OCI-LY3 (cell line): ENCODE results near the gene CCDC78.

Experiments
- EZH2phosphoT487 ChIP-seq: fragments of 200-600 bp; shearing (Covaris generic); IDR thresholded peaks from 2 replicates; pipeline ENCODE4 v1.6.1; 2018; ENCODE audit warnings: antibody characterized with exemption, mixed run types, low read depth
- TF ChIP-seq, protein P1 (sequence below): fragments of 200-600, 300-600 bp; sonication (generic); IDR thresholded peaks from 2 replicates; pipeline ENCODE4 v1.5.1; 2014; ENCODE audit warnings: antibody characterized with exemption, low read length, low read depth

DNA sequence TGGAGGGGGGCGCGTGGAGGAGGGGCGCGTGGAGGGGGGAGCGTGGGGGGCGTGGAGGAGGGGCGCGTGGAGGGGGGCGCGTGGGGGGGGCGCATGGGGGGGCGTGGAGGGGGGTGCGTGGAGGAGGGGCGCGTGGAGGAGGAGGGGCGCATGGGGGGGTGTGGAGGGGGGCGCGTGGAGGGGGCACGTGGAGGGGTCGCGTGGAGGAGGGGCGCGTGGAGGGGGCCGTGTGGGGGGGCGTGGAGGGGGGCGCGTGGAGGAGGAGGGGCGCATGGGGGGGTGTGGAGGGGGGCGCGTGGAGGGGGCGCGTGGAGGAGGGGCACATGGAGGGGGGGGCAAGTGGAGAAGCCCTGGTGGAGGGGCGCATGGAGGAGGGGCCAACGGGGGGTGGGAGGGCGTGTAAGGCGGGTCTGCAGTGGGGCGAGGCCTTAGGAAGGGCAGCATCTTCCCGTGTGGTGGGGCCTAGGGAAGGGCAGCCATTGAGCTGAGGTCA, 41.5 kb upstream of the CCDC78 start:
- TF ChIP-seq, protein P1, sequence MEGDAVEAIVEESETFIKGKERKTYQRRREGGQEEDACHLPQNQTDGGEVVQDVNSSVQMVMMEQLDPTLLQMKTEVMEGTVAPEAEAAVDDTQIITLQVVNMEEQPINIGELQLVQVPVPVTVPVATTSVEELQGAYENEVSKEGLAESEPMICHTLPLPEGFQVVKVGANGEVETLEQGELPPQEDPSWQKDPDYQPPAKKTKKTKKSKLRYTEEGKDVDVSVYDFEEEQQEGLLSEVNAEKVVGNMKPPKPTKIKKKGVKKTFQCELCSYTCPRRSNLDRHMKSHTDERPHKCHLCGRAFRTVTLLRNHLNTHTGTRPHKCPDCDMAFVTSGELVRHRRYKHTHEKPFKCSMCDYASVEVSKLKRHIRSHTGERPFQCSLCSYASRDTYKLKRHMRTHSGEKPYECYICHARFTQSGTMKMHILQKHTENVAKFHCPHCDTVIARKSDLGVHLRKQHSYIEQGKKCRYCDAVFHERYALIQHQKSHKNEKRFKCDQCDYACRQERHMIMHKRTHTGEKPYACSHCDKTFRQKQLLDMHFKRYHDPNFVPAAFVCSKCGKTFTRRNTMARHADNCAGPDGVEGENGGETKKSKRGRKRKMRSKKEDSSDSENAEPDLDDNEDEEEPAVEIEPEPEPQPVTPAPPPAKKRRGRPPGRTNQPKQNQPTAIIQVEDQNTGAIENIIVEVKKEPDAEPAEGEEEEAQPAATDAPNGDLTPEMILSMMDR, result no peak
- TF ChIP-seq EZH2phosphoT487, result no peak
